PFSK-1 (cell line): Measurements from ENCODE around the gene NPHP4.

Experiments
- FOXP2 ChIP-seq: optimal IDR thresholded peaks from 2 replicates; pipeline ENCODE3; 2011; ENCODE audit warnings: borderline replicate concordance, control low read depth, inconsistent platforms; ENCODE audit not compliant: insufficient read depth; ENCODE audit errors: extremely low read length, extremely low read depth
- POLR2AphosphoS5 ChIP-seq: IDR thresholded peaks from 2 replicates; pipeline ENCODE4 v1.6.1; 2012; ENCODE audit warnings: low read depth, mild to moderate bottlenecking, control low read depth, low read length, moderate library complexity
- SIN3A ChIP-seq: IDR thresholded peaks from 2 replicates; pipeline ENCODE4 v1.6.1; 2012; ENCODE audit warnings: mild to moderate bottlenecking, low read length, moderate library complexity, borderline replicate concordance; ENCODE audit not compliant: insufficient read depth
- TAF1 ChIP-seq: IDR thresholded peaks from 2 replicates; pipeline ENCODE4 v1.6.1; 2012; ENCODE audit warnings: low read length, control low read depth, borderline replicate concordance; ENCODE audit not compliant: insufficient read depth
- TF ChIP-seq, protein P1 (sequence below), 2 experiments: IDR thresholded peaks; 2 replicates each; pipeline versions ENCODE4 v1.6.1 to v1.8.0; 2011 to 2012; ENCODE audit warnings: low read depth in 2 of 2, low read length in 2 of 2, control low read depth in 1 of 2, inconsistent platforms in 1 of 2, mild to moderate bottlenecking in 1 of 2, moderate library complexity in 1 of 2; ENCODE audit not compliant: insufficient read depth in 1 of 2

Gene NPHP4

DNA sequence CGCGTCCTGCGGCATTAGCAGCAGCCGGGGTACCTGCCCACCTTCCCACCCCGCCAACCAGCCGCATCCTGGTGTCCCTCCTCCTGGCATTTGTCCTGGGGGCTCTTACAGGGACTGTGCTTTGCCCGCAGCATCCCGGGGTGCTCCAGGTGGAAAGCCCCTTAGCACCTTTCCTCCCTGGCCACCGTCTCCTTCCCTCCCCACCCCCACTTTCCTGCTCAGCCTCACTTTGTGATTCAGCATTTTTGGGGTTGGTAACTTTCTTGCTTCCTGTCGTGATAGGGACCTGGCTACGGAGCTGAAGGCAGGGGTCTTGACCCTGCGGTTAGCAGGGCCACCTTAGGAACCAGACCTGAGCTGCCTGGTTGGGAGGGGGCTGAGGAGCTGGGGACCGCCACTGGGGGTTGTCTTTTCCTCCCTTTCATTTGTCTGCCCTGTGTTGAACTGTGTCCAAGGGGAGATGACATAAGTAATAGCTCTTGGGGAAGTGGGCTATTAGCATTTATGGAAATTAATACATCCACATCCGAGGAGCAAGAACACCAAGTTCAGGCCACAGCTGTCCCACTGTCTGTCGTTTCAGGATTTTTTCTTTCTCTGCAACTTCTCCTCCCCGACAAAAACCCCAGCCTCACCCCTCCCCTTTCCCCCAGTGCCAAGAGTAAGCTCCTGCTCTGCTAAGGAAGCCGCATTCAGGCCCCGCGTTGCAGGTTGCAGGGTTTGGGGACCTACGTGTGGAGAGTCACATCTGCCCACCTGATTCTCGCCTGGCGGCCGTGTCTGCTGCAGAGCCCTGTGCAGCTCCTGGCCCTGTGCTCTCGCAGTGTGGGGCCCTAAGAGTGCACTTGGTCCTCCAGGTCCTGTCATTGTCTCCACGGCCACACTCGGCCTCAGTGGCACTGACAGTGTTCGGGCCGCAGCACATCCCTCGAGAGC, 1.6 kb upstream of the NPHP4 start:
- TF ChIP-seq TAF1 (no peak), POLR2AphosphoS5 (no peak), FOXP2 (no peak), SIN3A (no peak)
- TF ChIP-seq, protein P1, sequence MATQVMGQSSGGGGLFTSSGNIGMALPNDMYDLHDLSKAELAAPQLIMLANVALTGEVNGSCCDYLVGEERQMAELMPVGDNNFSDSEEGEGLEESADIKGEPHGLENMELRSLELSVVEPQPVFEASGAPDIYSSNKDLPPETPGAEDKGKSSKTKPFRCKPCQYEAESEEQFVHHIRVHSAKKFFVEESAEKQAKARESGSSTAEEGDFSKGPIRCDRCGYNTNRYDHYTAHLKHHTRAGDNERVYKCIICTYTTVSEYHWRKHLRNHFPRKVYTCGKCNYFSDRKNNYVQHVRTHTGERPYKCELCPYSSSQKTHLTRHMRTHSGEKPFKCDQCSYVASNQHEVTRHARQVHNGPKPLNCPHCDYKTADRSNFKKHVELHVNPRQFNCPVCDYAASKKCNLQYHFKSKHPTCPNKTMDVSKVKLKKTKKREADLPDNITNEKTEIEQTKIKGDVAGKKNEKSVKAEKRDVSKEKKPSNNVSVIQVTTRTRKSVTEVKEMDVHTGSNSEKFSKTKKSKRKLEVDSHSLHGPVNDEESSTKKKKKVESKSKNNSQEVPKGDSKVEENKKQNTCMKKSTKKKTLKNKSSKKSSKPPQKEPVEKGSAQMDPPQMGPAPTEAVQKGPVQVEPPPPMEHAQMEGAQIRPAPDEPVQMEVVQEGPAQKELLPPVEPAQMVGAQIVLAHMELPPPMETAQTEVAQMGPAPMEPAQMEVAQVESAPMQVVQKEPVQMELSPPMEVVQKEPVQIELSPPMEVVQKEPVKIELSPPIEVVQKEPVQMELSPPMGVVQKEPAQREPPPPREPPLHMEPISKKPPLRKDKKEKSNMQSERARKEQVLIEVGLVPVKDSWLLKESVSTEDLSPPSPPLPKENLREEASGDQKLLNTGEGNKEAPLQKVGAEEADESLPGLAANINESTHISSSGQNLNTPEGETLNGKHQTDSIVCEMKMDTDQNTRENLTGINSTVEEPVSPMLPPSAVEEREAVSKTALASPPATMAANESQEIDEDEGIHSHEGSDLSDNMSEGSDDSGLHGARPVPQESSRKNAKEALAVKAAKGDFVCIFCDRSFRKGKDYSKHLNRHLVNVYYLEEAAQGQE (IDR thresholded peaks at IDR 0.05; ENCODE audit: insufficient read depth in 1 of 2, low read depth in 2 of 2, low read length in 2 of 2), result no peak

DNA sequence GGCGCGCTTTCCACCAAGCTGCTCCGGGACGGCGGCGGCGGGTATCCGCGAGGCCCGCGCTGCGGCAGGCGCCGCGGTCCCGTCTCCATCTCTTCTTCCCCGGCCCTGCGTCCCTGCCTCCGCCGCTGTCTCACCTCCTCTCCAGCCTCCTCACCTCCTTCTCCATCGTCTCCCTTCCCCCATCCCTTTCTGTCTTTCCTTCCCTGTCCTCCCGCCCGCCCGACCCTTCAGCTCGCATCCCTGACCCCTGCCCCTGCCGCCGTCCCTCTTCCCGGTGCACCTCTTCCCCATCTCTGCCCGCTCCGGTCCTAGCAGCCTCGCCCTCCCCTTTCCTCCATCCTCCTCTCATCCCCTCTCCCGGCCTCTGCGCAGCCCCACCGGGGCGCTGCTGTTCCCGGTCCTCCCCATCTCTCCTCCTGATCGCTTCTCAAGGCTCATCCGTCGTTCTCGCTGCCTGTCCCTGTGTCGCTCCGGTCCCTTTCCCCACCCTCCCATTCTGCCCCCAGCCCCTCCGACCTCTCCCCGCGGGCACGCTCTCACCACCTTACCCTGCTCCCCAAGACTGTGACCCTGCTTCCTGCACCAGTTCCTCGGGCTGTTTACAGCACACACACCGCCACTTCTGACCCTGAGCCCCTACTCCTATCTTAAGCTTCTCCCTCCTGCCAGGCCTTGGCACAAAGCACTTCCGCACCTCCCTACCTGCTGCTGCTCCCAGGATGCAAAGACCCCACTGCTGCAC, 760 bp upstream of the NPHP4 start:
- TF ChIP-seq FOXP2 (no peak), POLR2AphosphoS5 (no peak), SIN3A (no peak), TAF1 (no peak)
- TF ChIP-seq, protein P1 (IDR thresholded peaks at IDR 0.05; ENCODE audit: insufficient read depth in 1 of 2, low read depth in 2 of 2, low read length in 2 of 2), result no peak

DNA sequence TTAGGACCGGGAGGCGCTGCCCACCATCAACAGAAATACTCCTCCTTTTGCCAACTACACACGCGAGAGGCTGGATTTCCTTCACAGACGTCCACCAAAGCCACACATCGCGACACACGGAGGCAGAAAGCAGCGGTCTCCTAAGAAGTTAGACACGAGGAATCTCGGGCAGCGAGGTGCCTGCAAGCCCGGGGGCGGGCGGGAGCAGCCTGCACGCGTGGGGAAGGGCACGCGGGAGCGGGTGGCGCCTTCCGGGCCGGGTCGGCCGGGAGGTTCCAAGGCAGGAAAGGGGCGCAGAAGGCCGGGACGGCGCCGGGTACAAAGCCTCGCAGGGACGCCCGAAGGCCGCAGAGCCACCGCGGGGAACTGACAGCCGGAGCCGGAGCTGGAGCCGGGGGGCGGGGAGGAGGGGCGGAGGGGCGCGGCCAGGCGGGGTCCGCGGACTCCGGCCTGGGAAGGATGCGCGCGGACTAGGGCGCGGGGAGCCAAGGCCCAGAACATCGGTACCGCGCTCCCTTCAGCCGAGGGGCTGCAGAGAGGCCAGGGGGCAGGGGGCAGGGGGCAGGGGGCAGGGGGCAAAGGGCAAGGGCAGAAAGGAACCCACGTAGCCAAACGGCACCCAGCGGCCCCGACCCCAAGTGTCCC, 722 bp downstream of the NPHP4 start:
- TF ChIP-seq, protein P1 (IDR thresholded peaks at IDR 0.05; ENCODE audit: insufficient read depth in 1 of 2, low read depth in 2 of 2, low read length in 2 of 2), result no peak
- TF ChIP-seq TAF1 (no peak), POLR2AphosphoS5 (no peak), SIN3A (no peak), FOXP2 (no peak)

DNA sequence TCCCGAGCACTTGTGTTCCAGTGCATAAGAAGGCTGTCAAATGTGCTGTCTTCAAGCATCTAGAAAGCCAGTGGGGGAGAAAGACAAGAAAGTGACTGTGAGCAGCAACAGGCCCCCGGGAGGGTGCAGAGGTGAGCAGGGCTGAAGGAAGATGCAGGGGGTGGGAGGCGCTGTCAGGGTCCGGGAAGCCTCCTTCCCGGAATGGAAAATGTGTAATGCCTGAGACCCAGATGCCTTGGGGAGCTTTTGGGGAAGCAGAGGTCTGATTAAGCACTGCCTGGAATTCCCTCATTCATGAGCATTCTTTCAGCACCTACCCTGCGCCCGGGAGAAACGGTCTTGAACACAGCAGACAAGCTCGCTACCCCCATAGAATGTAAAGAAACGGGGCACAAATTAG, 1.3 kb downstream of the NPHP4 start:
- TF ChIP-seq TAF1, result no peak
- TF ChIP-seq POLR2AphosphoS5, result no peak
- no peak for TF ChIP-seq FOXP2
- no peak for TF ChIP-seq SIN3A
- TF ChIP-seq, protein P1 (IDR thresholded peaks at IDR 0.05; ENCODE audit: insufficient read depth in 1 of 2, low read depth in 2 of 2, low read length in 2 of 2), result no peak
